NCI-H2171 treated with DMSO at 0.1 percent for 48 hours (cell line): ENCODE results near the gene BCOR.

Experiments used
- DNase-seq: peaks from one replicate; lab custom pipeline; 2025; lab: John Stamatoyannopoulos, UW

The BCOR gene

GRCh38 chrX:40097504-40098263 is at the start of gene BCOR:
TSS of gene BCOR (minus strand) at chrX:40097958. CDS start at chrX:40077929, 20,029 bp downstream.
- DNase-seq = peak; percentile 56

GRCh38 chrX:40147126-40147952 is 49.6 kb upstream of the BCOR start:
- DNase-seq = no peak

DNA sequence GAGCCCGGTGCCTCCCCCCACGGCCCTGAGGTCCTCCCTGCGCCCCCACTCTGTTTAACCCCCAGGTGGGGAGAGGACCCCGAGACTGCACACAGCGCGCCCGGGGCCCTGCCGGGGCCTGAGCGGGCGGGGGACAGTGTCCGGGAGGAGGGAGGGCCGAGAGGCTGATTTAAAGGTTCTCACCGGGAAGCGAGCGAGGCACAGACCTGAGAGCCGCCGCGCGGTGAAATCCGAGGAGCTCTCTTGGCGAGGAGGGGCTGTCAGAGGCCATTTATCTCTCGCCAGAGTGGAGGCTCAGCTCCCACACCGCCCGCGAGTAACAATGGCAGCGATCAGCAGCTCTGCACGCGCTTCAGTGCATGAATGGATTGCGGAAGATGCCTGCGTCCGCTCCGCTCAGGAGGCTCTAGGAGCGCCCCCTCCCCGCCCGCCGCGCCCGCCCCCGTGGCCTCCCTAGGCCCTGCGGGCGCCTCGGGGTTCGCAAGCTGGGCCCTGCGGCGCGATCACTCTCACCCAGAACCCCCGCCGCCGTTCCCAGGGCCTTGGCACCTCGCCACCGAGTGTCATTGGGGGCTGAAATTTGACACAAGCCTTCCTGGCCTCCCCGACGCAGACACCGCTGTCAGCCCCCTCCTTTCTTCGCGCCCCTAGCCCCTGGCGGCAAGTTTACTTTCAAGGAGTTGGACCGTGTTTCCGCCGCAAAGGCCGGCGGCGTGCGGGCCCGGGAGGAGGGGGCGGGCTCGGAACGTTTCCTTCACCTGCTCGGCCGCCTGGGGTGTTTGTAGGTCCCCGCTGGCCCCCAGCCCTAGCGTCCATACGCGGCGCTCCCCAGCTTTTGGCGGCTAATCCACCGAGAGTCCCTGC is 48.7 kb upstream of the BCOR start:
- peak; percentile 23 for DNase-seq

DNA sequence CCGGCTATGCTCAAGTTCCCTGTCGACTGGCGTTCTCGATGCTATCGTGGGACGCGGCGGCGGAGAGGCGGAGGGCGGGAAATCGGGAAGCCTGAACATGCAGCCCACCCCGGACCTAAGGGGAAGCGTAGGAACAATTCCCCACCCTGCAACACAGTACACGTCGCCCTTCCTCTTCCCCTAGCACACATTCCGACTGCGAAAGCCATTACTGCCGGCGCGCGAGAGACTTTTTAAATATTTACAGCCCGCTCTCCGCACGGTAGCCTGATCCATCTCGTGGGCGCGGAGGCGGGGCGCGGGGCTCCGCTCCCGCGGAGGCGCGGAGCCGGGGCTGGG is 48.1 kb upstream of the BCOR start:
- peak; percentile 30 for DNase-seq

- DNase-seq = peak; percentile 30
Measured at GRCh38 chrX:40145001-40145922, 47.5 kb upstream of the BCOR start.

DNA sequence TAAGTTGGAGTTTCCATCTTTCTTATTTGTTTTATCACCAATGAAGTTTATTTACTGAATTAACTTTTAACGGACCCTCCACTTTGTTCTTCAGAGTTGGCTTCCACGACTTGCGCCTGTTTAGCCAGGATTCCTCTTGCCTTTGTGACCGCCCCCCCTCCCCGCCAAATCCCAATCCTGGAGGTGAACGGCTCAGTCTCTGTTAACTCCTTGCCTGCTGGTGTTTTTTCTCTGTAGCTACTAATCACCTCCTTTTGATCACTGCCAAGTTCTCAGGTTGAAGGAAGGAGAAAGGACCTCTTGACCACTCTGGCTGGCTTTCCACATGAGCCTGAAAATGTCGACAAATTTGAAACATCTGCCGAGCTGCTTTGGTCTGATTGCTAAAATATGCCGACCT is 46.8 kb upstream of the BCOR start:
- no peak for DNase-seq

- DNase-seq = no peak
Measured at GRCh38 chrX:40143987-40144386, 46.2 kb upstream of the BCOR start.

GRCh38 chrX:40143001-40143400 is 45.2 kb upstream of the BCOR start:
- DNase-seq = no peak

GRCh38 chrX:40142417-40142816 is 44.7 kb upstream of the BCOR start:
- DNase-seq = peak; percentile 2

GRCh38 chrX:40140706-40141499 is 43.1 kb upstream of the BCOR start:
- no peak for DNase-seq

- no peak for DNase-seq
Measured at GRCh38 chrX:40132751-40133150, 35.0 kb upstream of the BCOR start.

GRCh38 chrX:40131654-40132337 is 34.0 kb upstream of the BCOR start:
- no peak for DNase-seq

GRCh38 chrX:40130207-40130606 is 32.4 kb upstream of the BCOR start:
- no peak for DNase-seq

GRCh38 chrX:40127052-40127451 is 29.3 kb upstream of the BCOR start:
- DNase-seq = peak; percentile 20

GRCh38 chrX:40122487-40122886 is 24.7 kb upstream of the BCOR start:
- DNase-seq = no peak

- DNase-seq = no peak
Measured at GRCh38 chrX:40121618-40122017, 23.9 kb upstream of the BCOR start.

GRCh38 chrX:40120838-40121580 is 23.3 kb upstream of the BCOR start:
- DNase-seq = no peak

DNA sequence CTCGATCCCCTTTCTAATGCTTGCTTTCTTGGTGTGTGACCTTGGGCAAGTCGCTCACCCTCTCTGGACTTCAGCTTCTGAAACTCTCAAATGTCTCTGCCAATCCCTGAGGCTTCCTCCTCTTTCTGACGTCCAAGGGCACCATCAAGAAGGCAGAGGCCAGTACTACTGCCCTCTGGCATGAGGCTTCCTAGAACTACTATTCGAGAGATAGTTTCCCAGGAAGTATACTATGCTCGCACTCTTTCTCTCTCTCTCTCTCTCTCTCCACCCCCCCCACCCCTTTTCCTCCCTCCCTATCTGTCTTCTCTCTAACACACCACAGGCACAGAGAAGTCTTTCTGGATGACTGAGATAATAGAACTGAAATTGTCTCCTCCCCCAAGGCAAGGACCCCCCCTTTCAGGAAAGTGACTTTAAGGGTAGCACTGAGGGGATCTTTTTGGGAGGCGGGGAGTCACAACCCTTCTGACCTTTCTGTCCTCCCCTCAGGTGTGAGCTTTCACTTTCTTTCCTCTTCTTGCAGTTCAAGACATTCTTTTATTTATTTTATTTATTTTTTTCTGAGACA is 20.0 kb upstream of the BCOR start:
- no peak for DNase-seq

DNA sequence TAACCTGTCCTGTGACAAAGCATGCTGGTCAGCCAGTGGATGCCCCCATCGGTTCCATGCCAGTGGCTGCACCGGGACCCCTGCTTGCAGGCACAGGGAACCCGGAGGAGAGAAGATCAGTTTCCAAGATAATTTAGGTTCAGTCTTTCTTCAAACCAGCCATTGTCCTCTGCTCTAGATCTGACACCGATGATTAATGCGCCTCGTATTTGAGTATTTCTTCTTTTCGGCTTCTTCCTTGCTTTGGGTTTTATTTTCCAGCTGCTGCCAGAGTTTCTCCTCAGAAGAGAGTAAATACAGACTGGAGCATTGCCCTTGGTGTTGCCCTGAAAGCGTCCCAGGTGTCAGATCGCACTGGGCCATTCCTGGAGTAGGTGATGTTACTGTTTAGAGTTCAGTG is 19.2 kb upstream of the BCOR start:
- no peak for DNase-seq
